HG02884 (cell line): ENCODE measurements around the gene TSPAN17.
A peak's percentile ranks its signal among the peaks of the same experiment; 100 is the strongest.

Experiments used
- ATAC-seq: cut with Tn5 transposase; IDR thresholded peaks from one replicate; pipeline ENCODE4 v1.9.1; 2021; ENCODE audit warnings: mild to moderate bottlenecking, moderate library complexity; ENCODE audit not compliant: unreplicated experiment

Gene TSPAN17

GRCh38 chr5:176620333-176620981 is 26.8 kb upstream of the TSPAN17 start:
- ATAC-seq: no peak

- no peak for ATAC-seq
Measured at GRCh38 chr5:176621661-176622079, 25.6 kb upstream of the TSPAN17 start.

GRCh38 chr5:176624142-176624541 is 23.1 kb upstream of the TSPAN17 start:
- ATAC-seq: no peak

DNA sequence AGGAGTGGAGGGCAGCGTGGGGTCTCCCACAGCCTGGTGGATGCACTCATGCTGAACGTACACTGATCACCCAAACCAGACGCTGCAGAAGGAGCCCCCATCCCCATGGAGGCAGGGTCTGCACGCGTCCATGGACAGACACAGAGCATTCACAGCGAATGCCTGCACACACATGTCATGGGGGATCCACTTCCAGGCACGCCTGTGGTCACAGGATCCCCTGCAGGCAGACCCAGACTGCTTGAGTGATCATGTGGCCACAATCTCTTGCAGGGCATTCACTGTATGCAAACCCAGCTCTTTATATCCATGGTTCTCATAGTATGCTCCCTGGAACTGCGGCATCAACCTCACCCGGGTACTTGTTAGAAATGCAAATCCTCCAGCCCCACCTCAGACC is 22.3 kb upstream of the TSPAN17 start:
- no peak for ATAC-seq

GRCh38 chr5:176625512-176625911 is 21.8 kb upstream of the TSPAN17 start:
- ATAC-seq: no peak

DNA sequence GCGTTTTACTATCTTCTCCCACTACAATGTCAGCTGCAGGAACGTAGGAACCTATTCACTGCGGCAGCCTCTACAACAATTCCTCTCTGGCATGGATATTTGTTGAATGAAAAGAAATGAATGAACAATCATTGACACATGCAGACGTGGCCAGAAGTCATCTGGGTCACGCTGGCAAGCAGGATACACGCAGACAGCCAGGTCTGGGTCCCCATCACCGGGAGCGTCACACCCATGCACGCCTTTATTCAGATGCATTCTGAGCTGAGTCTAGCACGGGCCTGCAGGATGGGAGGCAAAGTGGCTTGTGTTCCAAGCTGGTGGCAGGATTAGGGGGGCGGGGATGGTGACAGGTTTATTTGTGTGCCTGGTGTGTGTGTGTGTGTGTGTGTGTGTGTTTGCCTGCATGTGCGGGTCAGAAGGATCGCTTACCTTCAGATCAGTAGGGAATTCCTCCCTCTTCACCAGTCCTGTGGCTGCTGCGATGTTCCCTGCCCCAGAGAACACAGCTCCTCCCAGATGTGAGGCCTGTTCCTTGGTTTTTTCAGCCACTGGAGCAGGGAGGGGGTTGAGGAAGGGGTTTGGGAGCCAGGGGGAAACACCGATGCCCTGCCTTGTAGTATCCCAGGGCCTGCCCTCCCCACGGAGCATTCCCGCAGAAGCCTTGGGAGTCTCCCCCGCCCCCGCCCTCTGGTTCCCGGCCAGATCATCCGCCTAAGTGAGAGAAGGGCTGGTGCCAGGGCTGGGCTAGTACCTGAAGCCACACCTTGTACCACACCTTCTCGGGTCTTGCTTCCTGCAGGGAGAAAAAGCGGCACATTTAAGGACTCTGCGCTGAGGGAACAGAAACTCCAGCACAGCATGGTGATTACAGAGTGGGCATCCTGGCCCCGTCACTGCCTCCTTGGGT is 21.1 kb upstream of the TSPAN17 start:
- no peak for ATAC-seq

GRCh38 chr5:176626876-176627236 is 20.4 kb upstream of the TSPAN17 start:
- no peak for ATAC-seq

DNA sequence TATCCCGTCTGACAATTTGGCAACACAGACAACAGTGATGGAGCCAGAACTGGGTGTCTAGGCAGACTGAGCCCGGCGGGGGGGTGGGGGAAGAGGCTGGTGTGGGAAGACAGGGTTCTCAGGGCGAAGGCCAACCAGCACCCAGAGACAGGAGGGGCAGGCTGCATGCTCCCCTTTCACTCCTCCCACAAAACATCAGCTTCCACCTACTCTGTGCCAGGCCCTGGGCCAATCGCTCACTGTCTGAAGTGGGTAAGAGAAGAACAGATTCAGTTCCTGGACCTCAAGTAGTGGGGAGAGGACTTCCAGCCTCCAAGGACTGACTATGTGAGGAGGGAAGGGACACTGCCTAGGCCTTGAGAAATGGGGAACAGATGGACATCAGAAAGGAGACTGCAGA is 19.7 kb upstream of the TSPAN17 start:
- ATAC-seq: no peak

GRCh38 chr5:176628406-176629228 is 18.7 kb upstream of the TSPAN17 start:
- ATAC-seq: no peak

GRCh38 chr5:176629317-176629852 is 17.9 kb upstream of the TSPAN17 start:
- ATAC-seq: no peak

DNA sequence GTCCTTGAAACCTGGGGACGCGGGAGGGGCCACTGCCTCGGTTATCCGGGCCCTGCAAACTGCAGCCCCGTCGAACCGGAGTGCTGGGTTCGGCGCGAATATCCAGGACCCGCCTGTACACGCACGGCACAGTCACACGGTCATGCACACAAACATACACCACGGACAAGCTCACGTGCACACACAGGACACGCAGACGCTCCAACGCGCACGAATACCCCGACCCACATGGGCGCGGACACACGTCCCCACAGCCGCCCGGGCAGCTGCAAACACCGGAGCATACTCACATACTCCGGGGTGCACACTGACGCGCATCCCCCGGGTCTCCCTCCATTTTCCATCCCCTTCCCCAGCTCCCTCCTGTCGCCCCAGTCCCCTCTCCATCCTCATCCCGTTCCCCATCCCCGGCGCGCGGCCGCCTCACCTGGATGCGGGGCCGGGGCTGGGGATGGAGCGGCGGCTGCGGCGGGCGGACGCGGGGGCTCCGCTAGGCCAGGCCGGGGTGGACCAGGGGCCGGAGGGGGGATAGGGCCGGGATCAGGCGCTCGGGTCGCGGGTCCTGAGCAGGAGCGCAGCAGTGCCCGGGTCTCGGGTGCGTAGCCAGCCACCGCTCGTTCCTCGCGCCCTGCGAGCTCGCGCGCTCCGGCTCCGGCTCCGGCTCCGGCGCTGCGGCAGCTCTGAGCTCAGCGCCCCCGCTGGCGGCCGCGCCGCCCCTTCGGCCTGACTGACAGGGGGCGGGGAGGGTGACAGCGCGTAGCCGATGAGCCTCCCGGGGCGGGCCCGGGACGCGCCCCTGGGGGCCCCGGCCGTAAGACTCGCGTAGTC is 17.2 kb upstream of the TSPAN17 start, which contains the start of the genes EIF4E1B and SNCB:
EIF4E1B (plus strand) TSS at position 823 of the 828 bp plus-strand sequence. CDS start 12,113 bp downstream, outside the sequence.
SNCB (minus strand) TSS at position 682 of the 828 bp plus-strand sequence. CDS start 880 bp downstream, outside the sequence.
- peak; percentile 69 for ATAC-seq

GRCh38 chr5:176630681-176631222 is 16.5 kb upstream of the TSPAN17 start:
- ATAC-seq: no peak

GRCh38 chr5:176631383-176632200 is 15.7 kb upstream of the TSPAN17 start:
- ATAC-seq: no peak

GRCh38 chr5:176632745-176633144 is 14.5 kb upstream of the TSPAN17 start:
- ATAC-seq: no peak

DNA sequence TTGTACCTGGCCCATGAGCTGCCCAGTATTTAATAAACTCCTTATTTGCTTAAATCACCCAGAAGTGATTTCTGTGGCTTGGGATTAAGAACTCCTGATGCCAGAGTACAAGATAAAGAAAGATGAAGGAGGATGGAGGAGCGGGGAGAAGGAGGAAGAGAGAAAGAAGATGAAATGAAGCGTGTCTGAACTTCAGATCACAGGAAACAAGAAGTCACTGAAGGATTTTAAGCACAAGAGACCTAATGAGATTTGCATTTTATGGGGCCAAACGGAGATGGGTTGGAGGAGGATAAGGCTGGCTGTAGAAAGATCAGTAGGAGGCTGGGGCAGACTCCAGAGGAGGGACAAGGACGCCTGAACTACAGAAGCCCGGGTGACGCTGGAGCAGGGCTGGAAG is 13.7 kb upstream of the TSPAN17 start:
- no peak for ATAC-seq

DNA sequence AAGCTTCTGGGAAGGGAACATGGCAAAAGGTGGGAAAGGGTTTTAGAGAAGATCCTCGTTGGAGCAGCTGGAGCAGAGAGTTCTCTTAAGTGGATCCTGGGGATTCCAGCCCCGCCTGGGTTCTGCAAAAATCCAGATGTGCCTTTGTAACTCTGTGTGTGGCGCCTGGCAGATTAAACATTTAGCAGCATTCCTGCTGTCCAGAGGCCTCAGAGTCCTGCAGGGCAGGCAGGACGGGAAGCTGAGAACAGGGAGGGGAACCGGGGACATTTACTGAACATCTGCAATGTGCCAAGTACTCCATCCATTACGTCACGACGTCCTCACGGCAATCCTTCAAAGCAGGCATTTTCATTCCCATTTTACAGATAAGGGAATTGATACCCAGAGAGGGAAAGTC is 10.9 kb upstream of the TSPAN17 start:
- no peak for ATAC-seq

DNA sequence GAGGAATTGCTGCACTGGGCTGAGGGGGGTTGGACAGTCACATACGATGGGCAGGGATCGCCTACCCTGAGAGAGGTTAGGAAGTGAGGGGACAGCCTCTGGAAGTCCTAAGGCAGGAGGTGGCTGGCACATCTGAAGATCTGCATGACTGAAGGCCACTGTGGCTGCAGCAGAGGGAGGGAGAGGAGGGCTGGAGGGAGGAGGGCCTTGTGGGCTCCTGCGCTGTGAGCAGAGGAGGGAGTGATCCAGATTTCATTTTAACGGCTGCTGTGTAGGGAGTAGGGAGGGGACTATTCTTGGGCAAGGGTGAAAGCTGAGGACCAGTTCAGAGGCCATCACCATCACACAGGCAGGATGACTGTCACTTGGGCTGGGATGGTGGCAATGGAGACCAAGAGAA is 9.7 kb upstream of the TSPAN17 start:
- ATAC-seq: no peak

- ATAC-seq: no peak
Measured at GRCh38 chr5:176638437-176638836, 8.8 kb upstream of the TSPAN17 start.

DNA sequence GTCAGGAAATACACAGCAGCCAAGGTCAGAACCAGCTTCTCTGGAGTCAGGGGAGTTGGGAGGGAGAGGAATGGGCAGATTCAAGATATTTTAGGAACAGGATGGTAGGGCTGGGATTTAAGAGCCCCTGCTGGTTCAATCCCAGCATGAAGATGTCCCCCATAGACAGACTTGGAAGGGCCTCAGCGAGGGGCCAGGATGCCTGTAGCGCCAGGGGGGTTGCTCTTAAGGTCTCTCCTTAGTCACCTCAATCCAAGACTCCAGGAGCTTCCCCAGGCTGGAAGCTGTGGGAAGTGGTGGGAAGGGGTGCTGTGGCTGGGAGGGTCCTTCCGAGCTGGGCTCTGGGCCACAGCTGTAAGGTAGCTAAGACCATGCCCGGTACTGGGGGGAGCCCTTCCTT is 8.1 kb upstream of the TSPAN17 start:
- no peak for ATAC-seq
